SH-SY5Y (cell line): Measurements from ENCODE around the gene ITPR2.

Source experiments
- GATA2 ChIP-seq: IDR thresholded peaks from 2 replicates; pipeline ENCODE4 v1.6.1; 2011; ENCODE audit warnings: mild to moderate bottlenecking, low read depth, low read length
- GATA3 ChIP-seq: IDR thresholded peaks from 2 replicates; pipeline ENCODE4 v1.6.1; 2011; ENCODE audit warnings: low read depth, mild to moderate bottlenecking, low read length, moderate library complexity

GRCh38 chr12:26690601-26691000 is 142.4 kb downstream of the ITPR2 start:
- TF ChIP-seq GATA2 (no peak), GATA3 (no peak)
